GM18867 (cell line): ENCODE data around the gene TXLNG.

ENCODE experiments used
- ATAC-seq: cut with Tn5 transposase; IDR thresholded peaks from one replicate; pipeline ENCODE4 v1.9.1; 2021; ENCODE audit warnings: mild to moderate bottlenecking, moderate library complexity; ENCODE audit not compliant: unreplicated experiment

The TXLNG gene

GRCh38 chrX:16785247-16786138 is 773 bp upstream of the TXLNG start:
- ATAC-seq, result no peak

- peak; percentile 14 for ATAC-seq
Measured at GRCh38 chrX:16786791-16787735, 797 bp downstream of the TXLNG start.

- ATAC-seq, result no peak
Measured at GRCh38 chrX:16788477-16788876, 2.2 kb downstream of the TXLNG start.

GRCh38 chrX:16796298-16796697 is 10.0 kb downstream of the TXLNG start:
- no peak for ATAC-seq

- no peak for ATAC-seq
Measured at GRCh38 chrX:16797358-16797757, 11.1 kb downstream of the TXLNG start.

- no peak for ATAC-seq
Measured at GRCh38 chrX:16797841-16798240, 11.6 kb downstream of the TXLNG start.

GRCh38 chrX:16804923-16805464 is 18.7 kb downstream of the TXLNG start:
- ATAC-seq, result no peak

GRCh38 chrX:16807548-16807947 is 21.3 kb downstream of the TXLNG start:
- ATAC-seq, result no peak

GRCh38 chrX:16807976-16808542 is 21.8 kb downstream of the TXLNG start:
- no peak for ATAC-seq

- no peak for ATAC-seq
Measured at GRCh38 chrX:16814597-16814996, 28.3 kb downstream of the TXLNG start.

GRCh38 chrX:16819634-16820033 is 33.4 kb downstream of the TXLNG start:
- ATAC-seq, result no peak

GRCh38 chrX:16822723-16823122 is 36.5 kb downstream of the TXLNG start:
- no peak for ATAC-seq

GRCh38 chrX:16825264-16826035 is 39.2 kb downstream of the TXLNG start:
- no peak for ATAC-seq

- peak; percentile 52 for ATAC-seq
Measured at GRCh38 chrX:16826207-16826606, 39.9 kb downstream of the TXLNG start.

GRCh38 chrX:16827225-16827624 is 41.0 kb downstream of the TXLNG start:
- ATAC-seq, result no peak

GRCh38 chrX:16828124-16828908 is 42.0 kb downstream of the TXLNG start:
- ATAC-seq, result no peak

GRCh38 chrX:16832301-16832700 is 46.0 kb downstream of the TXLNG start:
- no peak for ATAC-seq

- ATAC-seq, result no peak
Measured at GRCh38 chrX:16834806-16835205, 48.5 kb downstream of the TXLNG start.

GRCh38 chrX:16836371-16836770 is 50.1 kb downstream of the TXLNG start:
- ATAC-seq, result no peak
